Astrocyte (in vitro differentiated cells and primary cell): ENCODE results near the gene ST14.
"Not testable (repeated sequence)": the region's sequence is repeated elsewhere in the genome, so short reads cannot be mapped to it uniquely, and the experiment has no call there.

Source experiments
- EZH2 ChIP-seq: IDR thresholded peaks from 2 replicates; pipeline ENCODE4 v1.6.1; 2012; ENCODE audit warnings: mild to moderate bottlenecking, low read length, inconsistent platforms; ENCODE audit not compliant: insufficient read depth
- TF ChIP-seq, protein P1 (sequence below): IDR thresholded peaks from 2 replicates; pipeline ENCODE4 v1.5.1; 2011; ENCODE audit warnings: low read depth, mild to moderate bottlenecking, inconsistent platforms, low read length, moderate library complexity; ENCODE audit not compliant: insufficient read depth

DNA sequence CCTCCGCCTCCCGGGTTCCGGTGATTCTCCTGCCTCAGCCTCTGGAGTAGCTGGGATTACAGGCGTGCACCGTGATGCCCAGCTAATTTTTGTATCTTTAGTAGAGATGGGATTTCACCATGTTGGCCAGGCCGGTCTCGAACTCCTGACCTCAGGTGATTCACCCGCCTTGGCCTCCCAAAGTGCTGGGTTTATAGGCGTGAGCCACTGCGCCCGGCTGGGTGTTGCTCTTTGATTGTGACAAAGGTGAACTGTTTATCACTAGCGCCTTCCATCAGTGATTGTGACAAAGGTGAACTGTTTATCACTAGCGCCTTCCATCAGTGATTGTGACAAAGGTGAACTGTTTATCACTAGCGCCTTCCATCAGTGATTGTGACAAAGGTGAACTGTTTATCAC, 34.0 kb downstream of the ST14 start:
- TF ChIP-seq, protein P1, sequence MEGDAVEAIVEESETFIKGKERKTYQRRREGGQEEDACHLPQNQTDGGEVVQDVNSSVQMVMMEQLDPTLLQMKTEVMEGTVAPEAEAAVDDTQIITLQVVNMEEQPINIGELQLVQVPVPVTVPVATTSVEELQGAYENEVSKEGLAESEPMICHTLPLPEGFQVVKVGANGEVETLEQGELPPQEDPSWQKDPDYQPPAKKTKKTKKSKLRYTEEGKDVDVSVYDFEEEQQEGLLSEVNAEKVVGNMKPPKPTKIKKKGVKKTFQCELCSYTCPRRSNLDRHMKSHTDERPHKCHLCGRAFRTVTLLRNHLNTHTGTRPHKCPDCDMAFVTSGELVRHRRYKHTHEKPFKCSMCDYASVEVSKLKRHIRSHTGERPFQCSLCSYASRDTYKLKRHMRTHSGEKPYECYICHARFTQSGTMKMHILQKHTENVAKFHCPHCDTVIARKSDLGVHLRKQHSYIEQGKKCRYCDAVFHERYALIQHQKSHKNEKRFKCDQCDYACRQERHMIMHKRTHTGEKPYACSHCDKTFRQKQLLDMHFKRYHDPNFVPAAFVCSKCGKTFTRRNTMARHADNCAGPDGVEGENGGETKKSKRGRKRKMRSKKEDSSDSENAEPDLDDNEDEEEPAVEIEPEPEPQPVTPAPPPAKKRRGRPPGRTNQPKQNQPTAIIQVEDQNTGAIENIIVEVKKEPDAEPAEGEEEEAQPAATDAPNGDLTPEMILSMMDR, result not testable (repeated sequence)
- not testable (repeated sequence) for TF ChIP-seq EZH2
